HL-60 (cell line): ENCODE data around the gene MAN2B1.

ENCODE experiments used
- GABPA ChIP-seq: IDR thresholded peaks from 2 replicates; pipeline ENCODE4 v1.6.1; 2012; ENCODE audit warnings: low read depth
- POLR2AphosphoS5 ChIP-seq: IDR thresholded peaks from 2 replicates; pipeline ENCODE4 v1.6.1; 2012; ENCODE audit warnings: low read depth
- TF ChIP-seq, protein P1 (sequence below): IDR thresholded peaks from 2 replicates; pipeline ENCODE4 v1.6.1; 2012; ENCODE audit warnings: low read depth; ENCODE audit not compliant: insufficient replicate concordance
- TF ChIP-seq, protein P2 (sequence below): IDR thresholded peaks from one replicate; pipeline ENCODE4 v1.5.1; 2011; ENCODE audit warnings: low read length, control low read depth, inconsistent platforms; ENCODE audit not compliant: insufficient read depth

DNA sequence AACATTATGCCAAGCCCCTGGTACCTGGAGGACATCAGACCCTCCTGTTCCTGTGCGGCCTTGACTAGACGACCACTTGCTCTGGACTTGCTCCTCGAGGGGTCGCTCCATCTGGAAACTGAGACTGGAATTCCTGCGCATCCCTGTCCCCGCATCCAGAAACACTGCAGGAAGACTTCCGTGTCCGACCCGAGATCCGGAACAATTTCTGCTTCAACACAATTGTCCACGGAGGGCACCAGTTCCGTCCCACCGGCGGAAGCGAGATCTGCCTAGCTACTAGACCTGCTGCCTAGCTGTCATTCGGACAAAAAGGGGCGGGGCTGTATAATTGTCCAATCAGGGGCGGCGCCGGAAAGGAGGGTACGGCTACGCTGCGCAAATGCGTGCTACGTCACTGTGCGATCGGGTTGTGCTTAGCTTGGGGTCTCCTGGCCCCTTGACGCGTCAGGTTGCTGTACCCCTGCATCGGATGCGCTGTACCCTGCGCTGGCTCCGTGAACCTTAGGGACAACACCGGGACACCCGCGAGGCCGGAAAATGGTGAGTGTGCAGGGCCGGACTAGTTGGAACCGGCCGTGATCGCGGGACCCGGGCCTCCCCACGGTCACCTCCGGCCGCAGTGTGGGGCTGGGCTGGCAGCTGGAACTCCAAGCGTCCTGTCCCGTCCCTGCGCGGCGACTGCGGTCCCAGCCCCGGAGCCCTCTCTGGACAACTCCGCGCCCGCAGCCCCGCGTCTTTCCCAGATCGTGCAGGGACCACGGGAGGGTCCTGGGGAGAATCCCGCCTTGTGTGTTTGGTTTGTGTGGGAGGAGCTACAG is 55.8 kb downstream of the MAN2B1 start, which contains the start of the genes ZNF490 and ZNF791:
- TF ChIP-seq, protein P1, sequence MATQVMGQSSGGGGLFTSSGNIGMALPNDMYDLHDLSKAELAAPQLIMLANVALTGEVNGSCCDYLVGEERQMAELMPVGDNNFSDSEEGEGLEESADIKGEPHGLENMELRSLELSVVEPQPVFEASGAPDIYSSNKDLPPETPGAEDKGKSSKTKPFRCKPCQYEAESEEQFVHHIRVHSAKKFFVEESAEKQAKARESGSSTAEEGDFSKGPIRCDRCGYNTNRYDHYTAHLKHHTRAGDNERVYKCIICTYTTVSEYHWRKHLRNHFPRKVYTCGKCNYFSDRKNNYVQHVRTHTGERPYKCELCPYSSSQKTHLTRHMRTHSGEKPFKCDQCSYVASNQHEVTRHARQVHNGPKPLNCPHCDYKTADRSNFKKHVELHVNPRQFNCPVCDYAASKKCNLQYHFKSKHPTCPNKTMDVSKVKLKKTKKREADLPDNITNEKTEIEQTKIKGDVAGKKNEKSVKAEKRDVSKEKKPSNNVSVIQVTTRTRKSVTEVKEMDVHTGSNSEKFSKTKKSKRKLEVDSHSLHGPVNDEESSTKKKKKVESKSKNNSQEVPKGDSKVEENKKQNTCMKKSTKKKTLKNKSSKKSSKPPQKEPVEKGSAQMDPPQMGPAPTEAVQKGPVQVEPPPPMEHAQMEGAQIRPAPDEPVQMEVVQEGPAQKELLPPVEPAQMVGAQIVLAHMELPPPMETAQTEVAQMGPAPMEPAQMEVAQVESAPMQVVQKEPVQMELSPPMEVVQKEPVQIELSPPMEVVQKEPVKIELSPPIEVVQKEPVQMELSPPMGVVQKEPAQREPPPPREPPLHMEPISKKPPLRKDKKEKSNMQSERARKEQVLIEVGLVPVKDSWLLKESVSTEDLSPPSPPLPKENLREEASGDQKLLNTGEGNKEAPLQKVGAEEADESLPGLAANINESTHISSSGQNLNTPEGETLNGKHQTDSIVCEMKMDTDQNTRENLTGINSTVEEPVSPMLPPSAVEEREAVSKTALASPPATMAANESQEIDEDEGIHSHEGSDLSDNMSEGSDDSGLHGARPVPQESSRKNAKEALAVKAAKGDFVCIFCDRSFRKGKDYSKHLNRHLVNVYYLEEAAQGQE, result peak; percentile 53
- TF ChIP-seq, protein P2, sequence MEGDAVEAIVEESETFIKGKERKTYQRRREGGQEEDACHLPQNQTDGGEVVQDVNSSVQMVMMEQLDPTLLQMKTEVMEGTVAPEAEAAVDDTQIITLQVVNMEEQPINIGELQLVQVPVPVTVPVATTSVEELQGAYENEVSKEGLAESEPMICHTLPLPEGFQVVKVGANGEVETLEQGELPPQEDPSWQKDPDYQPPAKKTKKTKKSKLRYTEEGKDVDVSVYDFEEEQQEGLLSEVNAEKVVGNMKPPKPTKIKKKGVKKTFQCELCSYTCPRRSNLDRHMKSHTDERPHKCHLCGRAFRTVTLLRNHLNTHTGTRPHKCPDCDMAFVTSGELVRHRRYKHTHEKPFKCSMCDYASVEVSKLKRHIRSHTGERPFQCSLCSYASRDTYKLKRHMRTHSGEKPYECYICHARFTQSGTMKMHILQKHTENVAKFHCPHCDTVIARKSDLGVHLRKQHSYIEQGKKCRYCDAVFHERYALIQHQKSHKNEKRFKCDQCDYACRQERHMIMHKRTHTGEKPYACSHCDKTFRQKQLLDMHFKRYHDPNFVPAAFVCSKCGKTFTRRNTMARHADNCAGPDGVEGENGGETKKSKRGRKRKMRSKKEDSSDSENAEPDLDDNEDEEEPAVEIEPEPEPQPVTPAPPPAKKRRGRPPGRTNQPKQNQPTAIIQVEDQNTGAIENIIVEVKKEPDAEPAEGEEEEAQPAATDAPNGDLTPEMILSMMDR, result no peak
- TF ChIP-seq POLR2AphosphoS5 (peak; percentile 83), GABPA (peak; percentile 98)
